ENCODE measurements around the gene SPOCK1.

The SPOCK1 gene

DNA sequence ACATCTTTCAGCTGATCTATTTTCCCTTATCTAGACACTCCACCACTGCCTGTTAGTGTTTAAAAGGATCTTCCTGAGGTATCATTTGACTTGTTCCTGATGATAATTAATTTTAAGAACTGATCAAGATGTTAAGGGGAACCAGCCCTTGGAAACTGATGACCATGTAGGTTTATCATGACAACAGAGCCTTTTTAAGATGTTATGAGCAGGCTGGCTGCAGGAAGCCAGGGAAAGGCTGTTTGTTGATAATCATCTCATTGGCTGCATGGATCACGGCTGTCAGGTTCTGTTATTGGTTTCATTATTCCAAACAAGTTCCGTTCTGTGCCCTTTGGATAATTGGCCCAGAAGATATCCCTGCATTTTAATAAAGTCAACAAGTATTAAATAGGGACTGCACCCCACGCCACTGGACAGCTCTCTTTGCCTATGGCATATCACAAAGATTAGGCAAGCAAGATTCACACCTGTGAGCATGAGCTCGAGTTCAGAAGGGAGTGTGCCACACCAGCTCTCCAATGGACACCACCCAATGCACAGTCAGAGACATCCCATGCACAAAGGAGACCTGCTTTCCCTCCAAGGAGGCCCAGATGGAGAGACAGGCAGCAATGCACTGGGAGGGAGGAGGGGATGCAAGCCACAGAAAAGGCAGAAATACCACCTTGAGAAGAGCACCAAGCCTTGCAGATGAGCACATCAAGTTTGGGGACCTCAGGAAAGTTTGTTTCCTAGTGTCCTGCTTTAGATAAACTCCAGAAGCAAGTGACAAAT is 88.7 kb downstream of the SPOCK1 start:
- DNase-seq: no peak
- H3K27ac ChIP-seq (ENCODE audit: low read length): no peak overlapping the region
- TF ChIP-seq EZH2 (IDR thresholded peaks at IDR 0.05; ENCODE audit: borderline replicate concordance, low read depth, low read length, severe bottlenecking) (no peak), CTCF (IDR thresholded peaks at IDR 0.05; ENCODE audit: borderline replicate concordance, extremely low read depth, low read length, poor library complexity, severe bottlenecking) (no peak)

GRCh38 chr5:137409736-137410135 is 89.4 kb downstream of the SPOCK1 start:
- no peaks in the 10 kb centered on the region for H3K27me3 ChIP-seq (ENCODE audit: insufficient read depth, low read length, poor library complexity)
- TF ChIP-seq CTCF (IDR thresholded peaks at IDR 0.05; ENCODE audit: borderline replicate concordance, extremely low read depth, low read length, poor library complexity, severe bottlenecking) (no peak), EZH2 (IDR thresholded peaks at IDR 0.05; ENCODE audit: borderline replicate concordance, low read depth, low read length, severe bottlenecking) (no peak)
- DNase-seq: no peak

More for the DNA sequence above, 88.7 kb downstream of the SPOCK1 start:
- no peaks in the 10 kb centered on the region for H3K9me3 ChIP-seq (ENCODE audit: insufficient read depth, low read length, severe bottlenecking)
- no peaks in the 10 kb centered on the region for H3K79me2 ChIP-seq (ENCODE audit: insufficient read depth, low read length)
- no peak for ATAC-seq (ENCODE audit: insufficient read depth, low read depth)
- H3K27me3 ChIP-seq (ENCODE audit: insufficient read depth, low read length, poor library complexity): peaks cover 4% of the 10 kb centered on the region
- no peaks in the 10 kb centered on the region for H3K4me1 ChIP-seq (ENCODE audit: insufficient read depth, low read length)
- no peaks in the 10 kb centered on the region for H3K36me3 ChIP-seq (ENCODE audit: insufficient read depth, low read length)
- H3K4me3 ChIP-seq (ENCODE audit: low read depth in 1 of 2, low read length in 2 of 2): no peak overlapping the region
- H3K4me2 ChIP-seq (ENCODE audit: insufficient read depth, low read length): no peak overlapping the region
- no peaks in the 10 kb centered on the region for H4K20me1 ChIP-seq (ENCODE audit: insufficient read depth, low read length)
- H2AFZ ChIP-seq (ENCODE audit: low read depth, low read length): no peak overlapping the region
- H3K9ac ChIP-seq (ENCODE audit: low read depth, low read length): no peak overlapping the region

DNA sequence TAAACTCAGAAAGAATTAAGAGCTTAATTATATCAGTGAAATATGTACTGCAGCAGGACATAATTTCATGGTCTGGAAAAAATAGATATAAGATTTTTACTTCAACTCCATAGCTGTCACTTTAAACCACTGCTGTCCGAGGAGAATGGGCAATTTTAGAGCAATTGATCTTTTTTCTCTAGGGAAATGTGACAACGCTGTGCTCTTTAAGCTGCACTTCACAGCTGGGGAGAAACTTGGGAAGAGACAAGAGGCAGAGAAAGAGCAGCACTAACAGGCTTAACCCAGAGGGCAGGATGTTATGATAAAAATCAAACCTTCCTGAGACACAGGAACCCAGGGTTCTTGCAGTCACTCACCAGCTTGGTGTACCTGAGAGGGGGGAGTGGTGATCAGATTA is 92.0 kb downstream of the SPOCK1 start:
- TF ChIP-seq EZH2 (IDR thresholded peaks at IDR 0.05; ENCODE audit: borderline replicate concordance, low read depth, low read length, severe bottlenecking) (no peak), CTCF (IDR thresholded peaks at IDR 0.05; ENCODE audit: borderline replicate concordance, extremely low read depth, low read length, poor library complexity, severe bottlenecking) (no peak)
- ATAC-seq (ENCODE audit: insufficient read depth, low read depth): no peak
- peaks cover 17% of the 10 kb centered on the region for H3K27me3 ChIP-seq (ENCODE audit: insufficient read depth, low read length, poor library complexity)

More at GRCh38 chr5:137409736-137410135, 89.4 kb downstream of the SPOCK1 start:
- Histone ChIP-seq H3K4me2 (ENCODE audit: insufficient read depth, low read length) (no peak overlapping the region), H3K27ac (ENCODE audit: low read length) (no peak overlapping the region), H3K36me3 (ENCODE audit: insufficient read depth, low read length) (no peaks in the 10 kb centered on the region), H3K4me3 (ENCODE audit: low read depth in 1 of 2, low read length in 2 of 2) (no peak overlapping the region), H3K4me1 (ENCODE audit: insufficient read depth, low read length) (no peaks in the 10 kb centered on the region), H4K20me1 (ENCODE audit: insufficient read depth, low read length) (no peaks in the 10 kb centered on the region), H3K9ac (ENCODE audit: low read depth, low read length) (no peak overlapping the region), H3K79me2 (ENCODE audit: insufficient read depth, low read length) (no peaks in the 10 kb centered on the region), H3K9me3 (ENCODE audit: insufficient read depth, low read length, severe bottlenecking) (no peaks in the 10 kb centered on the region), H2AFZ (ENCODE audit: low read depth, low read length) (no peak overlapping the region)
- ATAC-seq (ENCODE audit: insufficient read depth, low read depth): no peak

More for the DNA sequence above, 92.0 kb downstream of the SPOCK1 start:
- no peaks in the 10 kb centered on the region for H4K20me1 ChIP-seq (ENCODE audit: insufficient read depth, low read length)
- H3K9me3 ChIP-seq (ENCODE audit: insufficient read depth, low read length, severe bottlenecking): no peaks in the 10 kb centered on the region
- no peak overlapping the region for H3K9ac ChIP-seq (ENCODE audit: low read depth, low read length)
- H3K4me2 ChIP-seq (ENCODE audit: insufficient read depth, low read length): no peak overlapping the region
- H3K36me3 ChIP-seq (ENCODE audit: insufficient read depth, low read length): no peaks in the 10 kb centered on the region
- H3K27ac ChIP-seq (ENCODE audit: low read length): no peak overlapping the region
- H2AFZ ChIP-seq (ENCODE audit: low read depth, low read length): no peak overlapping the region
- no peaks in the 10 kb centered on the region for H3K4me1 ChIP-seq (ENCODE audit: insufficient read depth, low read length)
- H3K4me3 ChIP-seq (ENCODE audit: low read depth in 1 of 2, low read length in 2 of 2): no peak overlapping the region
- DNase-seq: no peak
- no peaks in the 10 kb centered on the region for H3K79me2 ChIP-seq (ENCODE audit: insufficient read depth, low read length)
